Fibroblast of skin of scalp (primary cell): ENCODE data around the gene SNED1.

Source experiments
- DNase-seq: peaks from one replicate; pipeline ENCODE4 v3.0.0-alpha.2; 2013

The SNED1 gene

DNA sequence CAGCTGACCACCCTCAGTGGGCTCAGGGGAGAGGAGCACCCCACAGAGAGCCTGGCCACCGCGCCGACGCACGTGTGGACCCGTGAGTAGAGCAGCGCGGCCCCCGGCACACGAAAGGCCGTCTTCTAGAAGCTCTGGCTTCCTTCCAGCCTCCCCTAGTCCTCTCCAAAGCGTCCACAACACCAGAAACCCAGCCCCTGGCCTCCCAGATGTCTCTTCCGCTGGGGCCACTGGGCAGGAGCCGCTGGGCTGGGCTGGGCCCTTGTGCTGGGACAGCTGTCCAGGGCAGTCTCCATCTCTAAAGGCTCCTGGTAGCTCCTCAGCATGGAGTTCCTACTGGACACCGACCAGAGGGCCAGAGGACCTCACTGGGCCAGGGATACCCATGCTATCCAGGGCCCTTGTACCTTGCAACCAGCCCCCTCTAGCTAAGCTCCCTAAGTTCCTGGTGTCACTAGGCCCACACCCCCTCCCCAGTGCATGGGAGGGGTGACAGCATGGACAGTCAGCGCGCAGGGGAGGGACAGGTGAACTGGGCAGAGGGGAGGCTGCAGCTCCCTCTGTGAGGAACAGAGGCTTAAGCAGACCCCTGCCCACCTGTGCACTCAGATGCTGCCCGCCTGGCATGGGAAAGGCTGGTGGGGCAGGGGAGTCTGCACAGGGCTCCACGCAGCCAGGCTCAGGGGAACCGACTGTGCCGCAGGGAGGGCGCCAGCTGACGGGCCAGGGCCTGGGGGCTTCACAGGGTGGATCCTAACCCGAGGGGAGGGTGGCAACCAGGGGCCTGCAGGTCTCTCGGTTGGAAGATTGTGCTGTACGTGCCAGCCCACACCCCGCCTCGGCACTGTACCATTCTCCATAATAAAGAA, 70.8 kb downstream of the SNED1 start:
- DNase-seq = no peak

DNA sequence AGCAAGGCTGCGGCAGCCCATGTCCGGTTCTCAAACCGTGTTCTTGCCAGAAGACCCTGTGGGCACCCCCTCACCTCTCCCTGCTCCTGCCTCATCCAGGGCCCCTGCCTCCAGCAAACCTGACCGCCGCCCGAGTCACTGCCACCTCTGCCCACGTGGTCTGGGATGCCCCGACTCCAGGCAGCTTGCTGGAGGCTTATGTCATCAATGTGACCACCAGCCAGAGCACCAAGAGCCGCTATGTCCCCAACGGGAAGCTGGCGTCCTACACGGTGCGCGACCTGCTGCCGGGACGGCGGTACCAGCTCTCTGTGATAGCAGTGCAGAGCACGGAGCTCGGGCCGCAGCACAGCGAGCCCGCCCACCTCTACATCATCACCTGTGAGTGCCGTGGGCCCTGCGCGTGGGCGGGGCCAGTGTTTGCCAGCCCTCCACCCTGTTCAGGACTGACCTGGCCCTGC, 71.4 kb downstream of the SNED1 start:
- no peak for DNase-seq

DNA sequence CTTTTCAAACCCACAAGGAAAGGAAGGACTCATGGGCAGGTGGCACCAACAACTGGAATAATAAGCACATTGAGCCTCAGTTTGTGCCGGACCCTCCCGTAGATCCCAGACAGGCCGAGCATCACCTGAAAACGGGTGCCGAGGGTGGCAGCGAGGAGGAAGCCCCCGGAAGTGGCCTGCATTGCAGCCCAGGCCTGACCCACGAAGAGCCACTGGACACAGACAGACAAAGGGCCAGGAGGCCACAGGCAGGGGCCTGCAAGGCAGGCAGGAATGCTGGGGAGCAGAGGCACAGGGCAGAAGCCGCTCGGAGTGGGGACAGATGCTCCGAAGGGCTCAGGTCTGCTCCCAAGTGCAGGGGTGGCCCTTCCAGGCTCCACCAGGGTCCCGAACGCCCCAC, 71.9 kb downstream of the SNED1 start:
- no peak for DNase-seq

DNA sequence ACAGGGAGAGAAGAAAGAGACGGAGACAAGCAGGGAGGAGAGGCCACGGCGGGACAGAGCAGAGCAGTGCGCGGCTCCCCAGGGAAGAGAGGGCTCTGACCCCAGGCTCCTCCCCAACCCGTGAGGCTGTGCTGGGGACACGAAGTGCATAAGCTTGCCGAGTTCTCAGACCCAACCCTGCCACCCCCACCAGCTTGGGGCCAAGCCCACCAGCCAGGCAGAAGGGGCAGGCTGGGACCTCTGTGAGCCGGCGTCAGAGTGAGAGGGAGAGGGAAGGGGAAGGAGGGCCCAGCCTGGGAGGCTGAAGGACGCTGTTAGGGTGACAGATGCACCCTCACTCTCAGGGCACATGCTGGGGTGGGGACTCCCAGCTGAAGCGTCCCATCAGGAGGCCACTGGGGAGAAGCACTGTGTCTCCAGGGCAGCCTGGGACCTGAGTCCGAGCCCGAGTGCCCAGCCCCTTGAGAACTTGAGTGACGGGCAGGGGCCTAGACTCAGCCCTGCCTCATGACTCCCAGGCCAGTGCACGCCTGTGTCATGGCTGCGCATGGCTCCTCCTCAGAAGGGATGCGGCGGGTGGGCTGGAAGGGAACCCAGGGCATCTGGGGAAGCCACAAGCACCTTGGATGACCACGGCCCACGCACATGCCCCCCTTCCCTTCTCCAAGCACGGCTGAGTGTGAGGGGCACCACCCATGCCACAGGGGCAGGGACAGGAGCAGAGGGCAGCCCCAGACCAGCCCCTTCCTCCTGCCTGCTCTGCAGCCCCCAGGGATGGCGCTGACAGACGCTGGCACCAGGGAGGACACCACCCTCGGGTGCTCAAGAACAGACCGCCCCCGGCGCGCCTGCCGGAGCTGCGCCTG, 72.6 kb downstream of the SNED1 start:
- DNase-seq = no peak

DNA sequence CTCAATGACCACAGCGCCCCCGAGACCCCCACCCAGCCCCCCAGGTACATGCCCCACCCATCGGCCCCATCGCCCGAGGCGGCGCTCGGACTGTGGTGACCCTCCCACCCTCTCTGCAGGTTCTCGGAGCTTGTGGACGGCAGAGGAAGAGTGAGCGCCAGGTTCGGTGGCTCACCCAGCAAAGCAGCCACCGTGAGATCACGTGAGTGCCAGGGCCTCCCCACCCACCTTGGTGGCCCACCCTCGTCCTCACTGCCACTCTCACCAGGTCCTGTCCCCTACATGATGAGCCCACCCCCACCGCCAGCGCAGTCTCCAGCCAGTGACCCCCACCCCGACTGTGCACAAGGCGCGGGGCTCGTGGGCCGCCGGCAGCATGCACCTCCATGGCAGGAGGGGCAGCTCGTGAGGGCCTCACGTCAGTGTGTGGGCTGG, 73.3 kb downstream of the SNED1 start:
- DNase-seq = no peak

DNA sequence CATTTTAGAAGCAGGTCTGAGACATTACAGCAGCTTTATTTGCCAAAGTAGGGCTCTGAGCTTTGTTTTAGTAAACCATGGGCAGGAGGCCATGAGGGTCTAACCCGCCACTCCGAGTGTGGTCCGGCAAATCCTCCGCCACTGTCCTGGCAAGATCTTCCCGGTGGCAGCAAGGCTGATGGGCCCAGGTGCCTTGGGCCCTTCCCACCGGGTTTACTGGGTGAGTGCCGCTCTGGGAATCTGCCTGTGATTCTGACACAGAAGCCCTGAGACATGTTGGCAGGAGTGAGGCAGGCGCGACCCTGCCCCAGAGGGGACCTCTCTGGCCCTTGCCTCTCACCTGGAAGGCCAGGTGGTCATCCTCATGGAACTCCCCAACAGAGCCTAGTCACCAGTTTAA, 73.7 kb downstream of the SNED1 start:
- DNase-seq = no peak

DNA sequence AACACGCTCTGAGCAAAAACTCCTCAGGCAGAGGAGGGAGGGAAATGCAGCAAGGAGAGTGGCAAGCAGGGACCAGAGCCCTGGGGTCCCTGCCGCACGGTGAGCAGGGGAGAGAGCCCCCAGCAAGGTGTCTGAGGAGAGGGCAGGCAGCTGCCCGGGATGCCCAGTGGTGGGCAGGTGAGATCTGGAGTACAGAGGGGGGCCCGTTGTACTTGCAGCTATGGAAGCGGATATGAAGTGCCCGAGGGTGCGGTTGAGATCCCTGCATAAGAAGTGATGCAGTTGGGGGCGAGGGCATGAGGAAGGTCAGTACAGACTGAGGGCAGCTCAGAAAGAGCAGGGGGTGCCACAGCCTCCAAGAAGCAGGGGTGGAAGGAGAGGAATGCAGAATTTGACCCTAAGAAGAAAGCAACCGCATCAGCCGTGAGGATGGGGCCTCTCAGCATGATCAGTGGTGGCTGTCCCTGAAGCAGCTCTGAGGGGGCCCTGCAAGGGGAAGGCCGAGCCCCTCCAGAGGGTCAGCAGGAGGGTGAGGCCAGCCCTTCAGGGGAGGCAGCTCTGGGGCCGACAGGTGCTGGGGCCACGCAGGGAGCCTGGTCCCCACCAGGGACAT, 74.2 kb downstream of the SNED1 start:
- DNase-seq = no peak

DNA sequence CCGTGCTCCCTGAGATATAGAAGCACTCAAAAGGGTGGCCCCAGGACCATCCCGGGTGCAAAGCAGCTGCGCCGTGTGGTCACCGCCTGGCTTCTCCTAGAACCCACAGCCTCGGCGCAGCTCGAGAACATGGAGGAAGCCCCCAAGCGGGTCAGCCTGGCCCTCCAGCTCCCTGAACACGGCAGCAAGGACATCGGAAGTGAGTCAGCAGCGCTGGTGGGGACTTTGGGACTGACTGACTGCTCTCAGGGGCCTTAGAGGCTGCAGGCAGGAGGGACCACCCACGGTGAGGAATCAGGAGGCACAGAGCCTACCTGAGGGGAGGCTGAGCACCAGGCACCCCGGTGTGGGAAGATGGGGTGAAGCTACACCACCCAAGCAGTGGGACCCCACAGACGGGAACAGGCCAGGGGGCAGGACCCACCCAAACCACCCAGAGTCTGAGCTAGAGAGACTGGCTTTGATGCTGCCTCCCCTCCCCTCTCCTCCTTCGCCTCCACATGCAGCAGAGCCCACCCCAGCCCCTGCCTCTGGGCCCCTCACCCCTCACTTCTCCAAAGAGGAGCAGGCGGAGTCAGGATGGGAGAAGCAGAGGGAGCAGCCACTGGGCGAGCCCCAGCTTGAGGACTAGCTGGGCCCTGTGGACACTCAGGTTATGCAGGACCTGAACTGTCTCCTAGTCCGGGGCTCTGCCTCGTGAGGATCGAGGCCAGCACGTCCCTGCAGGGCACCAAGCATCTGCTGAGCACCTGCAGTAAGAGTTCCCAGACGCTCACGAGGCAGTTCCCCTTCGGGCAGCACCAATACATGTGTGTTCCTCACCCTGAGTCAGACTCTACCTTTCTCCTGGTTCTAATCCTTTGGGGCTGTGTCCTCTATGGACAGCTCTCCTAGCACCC, 75.0 kb downstream of the SNED1 start:
- no peak for DNase-seq

DNA sequence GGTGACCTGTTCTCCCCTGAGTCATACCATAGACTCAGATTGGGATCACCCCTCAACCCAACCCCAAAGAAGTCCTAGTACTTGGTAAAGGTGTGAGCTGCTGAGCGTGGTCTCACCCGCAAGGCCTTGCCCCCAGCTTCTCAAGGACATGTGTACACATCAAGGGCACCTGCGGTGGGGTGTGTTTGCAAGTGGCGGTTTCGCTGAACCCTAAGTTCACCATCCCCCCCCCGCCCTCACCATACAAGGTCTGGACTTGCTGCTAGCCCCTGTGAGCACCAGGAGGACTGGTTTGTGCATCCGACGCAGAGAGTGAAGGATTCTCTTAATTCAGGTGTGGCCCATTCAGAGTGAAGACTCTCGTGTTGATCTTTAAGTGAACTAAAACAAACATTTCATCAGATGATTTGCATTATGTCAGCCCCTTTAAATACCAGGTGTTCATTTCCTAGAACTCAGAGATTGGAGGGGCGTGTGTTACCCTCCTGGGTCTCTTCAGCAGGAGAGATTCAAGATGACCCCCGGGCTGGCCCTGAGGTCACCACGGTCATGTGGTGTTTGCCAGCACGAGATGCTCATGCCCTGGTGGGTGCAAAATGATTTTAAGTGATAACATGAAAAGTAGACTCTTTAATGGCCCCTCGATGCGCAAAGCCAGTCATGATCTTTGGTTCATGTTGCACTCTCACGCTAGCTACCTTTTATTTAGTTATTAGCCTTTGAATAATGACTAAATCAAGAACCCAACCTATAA, 75.8 kb downstream of the SNED1 start:
- DNase-seq = no peak

DNA sequence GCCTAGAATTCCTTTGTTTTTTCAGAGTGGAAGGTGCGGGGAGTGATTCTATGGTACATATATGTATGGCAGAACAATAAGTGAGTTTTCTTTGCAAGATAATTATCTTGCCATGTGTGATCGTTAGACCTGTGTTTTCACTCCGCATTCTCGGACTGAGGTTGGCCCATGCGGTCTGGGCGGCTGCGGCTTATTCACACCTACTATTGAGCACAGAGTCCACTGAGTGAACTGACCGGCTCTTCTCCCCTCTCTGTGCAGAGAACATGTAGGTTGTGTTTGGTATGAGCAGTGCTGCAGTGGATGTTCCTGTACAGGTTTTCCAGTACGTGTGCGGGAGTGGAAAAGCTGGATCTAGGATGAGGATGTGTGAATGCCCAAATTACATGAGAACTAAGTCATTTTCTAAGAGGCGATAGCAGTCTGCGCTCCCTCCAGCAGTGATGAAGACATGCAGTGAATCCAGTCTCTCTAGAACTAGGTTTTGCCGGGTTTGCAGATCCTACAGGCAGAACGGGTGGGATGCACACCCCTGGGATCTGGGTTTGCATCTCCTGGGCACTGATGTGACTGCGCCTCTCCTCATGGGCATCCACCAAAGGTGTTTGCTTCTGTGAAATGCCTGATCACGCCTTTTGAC, 76.6 kb downstream of the SNED1 start:
- DNase-seq = no peak

DNA sequence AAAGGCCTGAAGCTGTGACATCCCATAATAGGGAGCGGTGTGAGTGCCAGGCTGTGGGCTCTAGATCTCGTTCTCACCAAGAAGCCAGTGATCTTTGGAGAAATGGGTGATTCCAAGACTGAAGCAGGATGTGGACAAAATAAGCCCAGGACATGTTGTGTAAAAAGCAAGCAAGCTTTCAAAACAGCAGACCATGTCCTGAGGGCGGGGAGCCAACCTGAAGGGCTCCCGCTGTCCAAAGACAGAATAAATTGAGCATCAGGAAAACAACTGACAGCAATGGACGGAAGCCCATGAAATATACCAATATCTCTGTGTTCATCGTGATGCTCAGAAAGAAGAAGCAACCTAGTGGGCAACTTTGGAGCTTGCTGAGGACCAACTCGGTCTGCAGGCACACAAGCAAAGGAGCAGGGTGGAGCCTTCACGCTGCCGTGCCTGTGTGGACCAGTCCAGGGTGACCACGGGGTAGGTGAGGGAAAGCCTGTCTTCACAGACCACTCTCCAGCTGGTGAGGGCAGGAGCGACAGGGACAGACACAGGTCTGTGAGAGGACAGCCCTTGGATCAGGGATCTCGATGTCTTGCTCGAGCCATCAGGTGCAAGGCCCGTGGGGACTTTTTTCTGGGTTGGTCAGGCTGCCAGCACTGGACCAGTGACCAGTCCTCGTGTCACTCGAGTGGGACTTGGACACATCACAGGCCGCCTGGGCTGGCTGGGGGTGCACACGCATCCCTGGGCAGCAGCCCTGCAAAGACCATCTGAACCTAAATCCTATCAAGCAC, 82.2 kb downstream of the SNED1 start:
- DNase-seq = no peak

DNA sequence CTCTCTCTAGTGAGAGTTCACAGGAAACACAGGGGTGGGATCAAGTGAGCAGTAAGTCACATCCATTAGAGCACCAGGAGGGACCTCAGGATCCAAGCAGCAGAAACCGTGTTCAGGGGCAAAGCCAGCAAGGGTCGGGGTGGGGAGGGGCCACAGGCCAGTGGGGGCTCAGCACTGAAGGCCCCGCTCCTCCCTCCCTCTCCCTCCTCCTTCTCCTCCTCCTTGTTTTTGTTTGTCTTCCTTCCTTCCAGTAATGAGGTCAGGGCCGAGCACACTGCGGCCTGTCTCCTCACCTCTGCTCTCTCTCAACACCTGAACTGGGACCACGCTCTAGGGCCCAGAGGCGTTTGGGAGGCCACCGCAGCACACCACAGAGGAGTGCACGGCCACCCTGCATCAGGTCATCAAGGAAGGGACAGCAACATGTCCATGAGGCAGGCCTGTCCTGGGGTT, 82.8 kb downstream of the SNED1 start:
- no peak for DNase-seq

DNA sequence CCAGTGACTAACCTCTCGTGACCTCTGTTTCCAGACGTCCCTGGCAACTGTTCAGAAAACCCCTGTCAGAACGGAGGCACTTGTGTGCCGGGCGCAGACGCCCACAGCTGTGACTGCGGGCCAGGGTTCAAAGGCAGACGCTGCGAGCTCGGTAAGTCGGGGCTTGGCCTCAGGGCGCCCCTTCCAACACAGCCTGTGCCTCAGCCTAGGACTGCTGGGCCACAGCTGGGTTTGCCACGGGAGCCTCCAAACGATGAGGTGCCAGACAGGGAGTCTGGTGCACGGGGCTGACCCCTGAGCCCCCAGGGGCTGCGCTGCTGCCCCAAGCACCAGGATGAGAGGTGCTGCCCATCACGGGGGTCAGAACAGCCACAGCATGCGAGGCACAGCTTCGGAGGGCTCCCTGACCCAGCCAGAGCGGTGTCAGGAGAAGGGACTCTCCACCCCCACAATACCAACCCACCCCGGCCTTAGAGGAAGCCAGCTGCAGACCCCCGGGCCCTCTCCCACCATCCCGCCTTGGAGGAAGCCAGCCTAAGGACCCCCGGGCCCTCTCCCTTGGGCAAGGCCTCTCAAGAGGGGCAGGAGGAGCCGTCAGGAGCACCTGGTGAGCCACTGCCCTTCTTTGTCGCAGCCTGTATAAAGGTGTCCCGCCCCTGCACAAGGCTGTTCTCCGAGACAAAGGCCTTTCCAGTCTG, 83.4 kb downstream of the SNED1 start:
- no peak for DNase-seq

DNA sequence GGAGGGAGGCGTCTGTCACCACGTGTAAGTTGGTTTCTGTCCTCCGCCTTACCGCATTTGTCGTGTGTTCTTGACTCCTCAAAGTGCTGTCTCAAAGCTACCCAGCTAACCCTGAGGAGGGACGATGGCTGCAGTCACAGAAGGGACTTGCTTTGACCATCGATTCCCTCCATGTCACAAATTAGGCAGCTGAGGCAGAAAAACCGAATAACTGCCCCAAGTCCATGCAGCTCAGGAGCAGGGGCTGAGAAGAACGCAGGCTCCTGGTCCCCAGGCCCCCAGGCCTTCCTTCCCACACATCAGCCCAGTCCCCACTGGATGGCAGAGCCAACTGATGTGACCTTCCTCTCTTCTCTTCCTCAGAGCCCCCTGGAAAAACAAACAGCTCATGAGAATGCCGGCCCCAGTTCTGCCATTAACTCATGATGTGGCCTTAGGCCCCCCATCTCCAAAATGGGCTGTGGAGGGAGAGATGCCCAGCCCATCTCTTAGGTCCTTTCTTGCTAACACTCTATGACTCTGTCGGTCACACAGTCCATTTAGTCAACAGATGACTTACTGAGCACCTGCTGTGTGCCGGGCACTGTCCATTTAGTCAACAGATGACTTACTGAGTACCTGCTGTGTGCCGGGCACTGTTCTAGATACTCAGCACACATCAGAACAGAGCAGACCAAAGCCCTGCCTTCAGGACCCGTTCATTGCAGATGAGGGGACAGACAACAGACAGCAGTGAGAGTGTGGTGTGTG, 84.1 kb downstream of the SNED1 start:
- no peak for DNase-seq

DNA sequence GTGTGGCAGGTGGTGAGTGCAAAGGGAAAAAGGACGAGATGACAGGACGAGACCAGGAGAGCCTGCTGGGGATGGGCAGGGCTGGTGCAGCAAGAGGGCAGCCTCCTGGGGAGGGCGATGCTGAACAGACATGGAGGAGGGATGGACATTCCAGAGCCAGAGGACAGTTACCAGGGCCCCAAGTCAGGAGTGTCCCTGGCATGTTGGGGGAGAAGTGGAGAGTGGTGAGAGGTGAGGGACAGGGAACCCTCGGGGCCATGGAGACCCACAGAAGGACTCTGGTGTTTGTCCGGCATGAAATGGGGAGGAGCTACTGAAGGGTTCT, 84.6 kb downstream of the SNED1 start:
- DNase-seq = no peak

DNA sequence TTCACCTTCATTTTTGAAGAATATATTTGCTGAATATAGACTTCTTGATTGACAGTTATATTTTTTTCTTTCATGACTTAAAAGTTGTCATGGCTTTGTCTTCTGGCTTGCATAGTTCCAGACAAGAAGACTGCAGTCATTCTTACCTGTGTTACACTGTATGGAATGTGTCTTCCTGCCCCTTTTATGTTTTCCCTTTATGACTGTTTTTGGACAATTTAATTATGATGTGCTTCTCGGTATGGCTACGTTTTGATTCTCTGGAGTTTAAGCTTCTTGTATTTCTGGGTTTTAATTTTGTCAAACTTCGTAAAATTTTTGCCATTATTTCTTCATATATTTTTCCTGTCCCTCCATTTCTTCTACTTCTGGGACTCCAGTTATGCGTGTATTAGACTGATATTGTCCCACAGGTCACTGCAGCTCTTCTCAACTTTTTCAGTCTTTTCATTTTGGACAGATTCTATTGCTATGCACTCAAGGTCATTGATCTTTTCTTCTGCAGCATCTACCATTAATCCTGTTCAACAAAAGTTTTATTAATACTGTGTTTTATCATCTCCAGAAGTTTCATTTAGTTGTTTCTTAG, 86.5 kb downstream of the SNED1 start:
- no peak for DNase-seq

DNA sequence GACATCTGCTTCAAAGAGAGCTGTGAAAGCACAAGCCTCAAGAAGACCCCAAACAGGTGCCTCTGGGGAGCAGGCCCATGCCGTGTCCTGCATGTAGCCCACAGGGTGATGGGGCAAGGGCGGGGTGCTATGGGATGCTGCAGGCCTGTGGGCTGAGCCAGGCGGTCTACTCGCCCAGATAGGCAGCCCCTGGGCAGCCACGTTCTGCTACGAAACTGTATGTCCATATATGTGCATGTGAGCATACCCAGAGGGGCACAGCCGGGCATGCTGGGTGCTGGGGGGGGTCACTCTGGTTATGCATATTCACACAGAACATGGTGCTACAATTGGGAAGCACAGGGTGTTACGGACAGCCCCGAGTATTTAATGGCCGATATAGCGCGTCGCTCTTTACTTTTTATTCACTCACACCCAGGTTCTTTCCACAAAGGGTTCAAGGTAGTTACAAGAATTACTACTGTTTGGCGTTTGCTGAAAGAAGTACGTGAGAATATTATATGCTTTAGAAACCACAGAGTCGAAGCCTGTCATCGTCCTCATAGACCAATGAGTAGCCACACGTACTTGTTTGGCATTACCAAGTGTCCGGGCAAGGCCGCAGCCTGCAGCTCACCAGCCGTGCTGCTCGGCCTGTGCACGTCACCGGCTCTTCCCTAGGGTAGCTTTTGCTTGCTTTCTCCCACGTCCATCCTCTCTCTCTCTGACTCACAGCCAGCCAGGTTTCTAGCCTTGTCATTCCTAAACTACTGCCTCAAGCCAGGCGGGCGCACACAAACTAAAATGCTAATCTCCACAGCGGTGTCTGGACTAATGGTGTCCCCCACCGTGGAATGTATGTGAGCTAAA, 89.2 kb downstream of the SNED1 start:
- no peak for DNase-seq
